HG03066 (cell line): ENCODE results near the gene GAB2.
A peak's percentile ranks its signal among the peaks of the same experiment; 100 is the strongest.
"Not testable (repeated sequence)": the region's sequence is repeated elsewhere in the genome, so short reads cannot be mapped to it uniquely, and the experiment has no call there.

ENCODE experiments used
- ATAC-seq: cut with Tn5 transposase; IDR thresholded peaks from one replicate; pipeline ENCODE4 v1.9.1; 2021; ENCODE audit warnings: low read depth; ENCODE audit not compliant: unreplicated experiment

Gene GAB2

GRCh38 chr11:78195917-78196560 is 221.6 kb downstream of the GAB2 start:
- no peak for ATAC-seq

- ATAC-seq, result no peak
Observed at GRCh38 chr11:78194490-78194889, 223.1 kb downstream of the GAB2 start.

DNA sequence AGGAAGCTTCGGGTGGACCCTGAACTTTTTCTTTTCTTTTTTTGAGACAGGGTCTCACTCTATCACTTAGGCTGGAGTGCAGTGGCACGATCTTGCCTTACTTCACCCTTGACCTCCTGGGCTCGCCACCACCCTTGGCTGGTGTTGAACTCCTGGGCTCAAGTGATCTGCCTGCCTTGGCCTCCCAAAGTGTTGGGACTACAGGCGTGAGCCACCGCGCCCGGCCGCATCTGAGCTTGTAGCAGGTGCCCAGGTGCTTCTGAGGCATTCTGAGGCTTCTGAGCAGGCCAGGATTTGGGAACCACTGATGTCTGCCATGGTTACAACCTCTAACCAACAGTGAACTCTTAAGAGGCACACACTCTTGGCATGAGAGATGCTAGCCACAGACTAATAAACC is 223.8 kb downstream of the GAB2 start:
- no peak for ATAC-seq

GRCh38 chr11:78192911-78193351 is 224.7 kb downstream of the GAB2 start:
- no peak for ATAC-seq

GRCh38 chr11:78192223-78192719 is 225.3 kb downstream of the GAB2 start:
- no peak for ATAC-seq

GRCh38 chr11:78190871-78191538 is 226.6 kb downstream of the GAB2 start:
- ATAC-seq, result no peak

GRCh38 chr11:78190374-78190773 is 227.2 kb downstream of the GAB2 start:
- no peak for ATAC-seq

GRCh38 chr11:78189851-78190250 is 227.8 kb downstream of the GAB2 start:
- no peak for ATAC-seq

DNA sequence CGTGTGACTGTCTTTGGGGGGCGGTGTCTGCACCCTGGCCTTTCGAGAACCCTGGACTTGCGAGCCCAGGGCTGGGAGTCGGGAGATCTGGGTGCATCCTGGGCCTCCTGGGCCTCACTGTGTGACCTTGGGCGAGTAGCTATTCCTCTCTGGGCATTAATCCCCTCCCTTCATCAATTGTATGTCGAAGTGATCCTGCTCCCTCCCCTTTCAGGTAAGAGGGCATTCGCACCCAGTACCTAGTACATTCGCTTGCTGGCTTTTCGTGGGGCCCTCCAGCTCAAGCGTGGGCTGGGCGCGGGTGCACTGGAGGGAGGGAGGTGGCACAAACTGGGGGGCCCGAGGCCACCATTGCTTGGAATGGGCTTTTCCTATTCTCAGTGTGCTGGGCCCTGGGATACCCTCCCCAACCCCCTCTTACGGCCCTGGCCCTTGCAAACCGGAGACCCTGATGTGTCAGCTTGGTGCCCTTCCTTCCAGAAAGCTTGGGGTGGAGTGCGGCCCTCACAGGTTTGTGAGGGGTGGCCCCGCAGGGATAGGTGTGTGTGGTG is 228.4 kb downstream of the GAB2 start:
- no peak for ATAC-seq

DNA sequence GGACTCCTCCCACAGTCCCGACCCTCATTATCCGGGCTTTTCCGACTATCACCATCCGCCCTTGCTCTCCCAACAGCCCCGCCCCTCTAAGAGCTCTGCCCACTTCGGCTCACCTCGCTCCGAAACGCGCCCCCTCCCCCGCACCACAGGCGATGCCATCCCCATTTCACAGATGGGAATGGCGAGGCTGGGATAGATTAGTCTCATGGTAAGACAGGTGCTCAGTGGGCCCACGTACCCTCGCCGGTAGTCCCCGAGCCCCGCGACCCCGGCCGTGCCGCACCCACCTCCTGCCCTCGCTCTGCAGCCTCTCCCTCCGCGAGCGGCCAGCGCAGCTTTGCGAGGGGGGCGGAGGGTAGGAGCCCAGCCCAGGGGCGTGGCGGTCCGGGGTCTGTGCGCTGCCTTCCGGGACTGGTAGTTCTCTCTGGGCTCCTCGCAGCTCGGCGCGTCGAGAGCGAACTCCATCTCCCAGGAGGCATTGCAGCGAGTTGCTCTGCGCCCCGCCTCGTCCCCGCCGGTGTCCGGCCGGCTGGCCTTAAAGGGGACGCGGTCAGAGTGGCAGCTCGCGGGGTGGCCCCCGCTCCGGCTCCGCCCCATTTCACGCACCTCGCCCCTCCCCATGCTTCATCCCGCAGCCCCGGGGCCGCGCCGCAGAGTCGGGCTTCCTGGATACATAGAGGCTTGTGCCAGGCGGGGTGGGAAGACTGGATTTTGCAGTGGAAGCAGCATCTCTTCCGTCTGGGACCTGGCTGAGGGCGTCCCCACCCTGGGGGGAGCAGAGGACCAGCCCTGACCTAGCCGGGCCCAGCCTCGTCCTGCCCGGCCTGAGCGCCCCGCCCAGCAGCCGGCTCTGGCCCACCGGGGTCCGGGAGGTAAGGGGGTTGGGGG is 229.1 kb downstream of the GAB2 start, which contains the start of the genes KCTD21 and USP35:
Gene KCTD21 (minus strand): TSS at position 341 of the 888 bp plus-strand sequence. CDS start 14,072 bp downstream, outside the sequence.
Gene USP35 (plus strand): TSS at position 634 of the 888 bp plus-strand sequence. CDS start 7,327 bp downstream, outside the sequence.
- peak; percentile 95 for ATAC-seq

GRCh38 chr11:78187366-78188285 is 230.0 kb downstream of the GAB2 start:
- peak; percentile 23 for ATAC-seq

- no peak for ATAC-seq
Observed at GRCh38 chr11:78181185-78181584, 236.4 kb downstream of the GAB2 start.

DNA sequence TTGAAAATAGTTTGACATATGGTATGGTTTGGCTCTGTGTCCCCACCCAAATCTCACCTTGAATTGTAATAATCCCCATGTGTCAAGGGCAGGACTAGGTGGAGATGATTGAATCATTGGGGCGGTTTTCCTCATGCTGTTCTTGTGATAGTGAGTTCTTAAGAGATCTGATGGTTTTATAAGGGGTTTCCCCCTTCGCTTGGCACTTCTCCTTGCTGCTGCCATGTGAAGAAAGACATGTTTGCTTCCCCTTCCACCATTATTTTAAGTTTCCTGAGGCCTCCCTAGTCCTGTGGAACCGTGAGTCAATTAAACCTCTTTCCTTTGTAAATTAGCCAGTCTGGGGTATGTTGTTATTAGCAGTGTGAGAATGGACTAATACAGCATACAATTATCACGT is 236.9 kb downstream of the GAB2 start:
- no peak for ATAC-seq

GRCh38 chr11:78179459-78180071 is 238.1 kb downstream of the GAB2 start:
- ATAC-seq, result no peak

- no peak for ATAC-seq
Observed at GRCh38 chr11:78177216-78177615, 240.4 kb downstream of the GAB2 start.

DNA sequence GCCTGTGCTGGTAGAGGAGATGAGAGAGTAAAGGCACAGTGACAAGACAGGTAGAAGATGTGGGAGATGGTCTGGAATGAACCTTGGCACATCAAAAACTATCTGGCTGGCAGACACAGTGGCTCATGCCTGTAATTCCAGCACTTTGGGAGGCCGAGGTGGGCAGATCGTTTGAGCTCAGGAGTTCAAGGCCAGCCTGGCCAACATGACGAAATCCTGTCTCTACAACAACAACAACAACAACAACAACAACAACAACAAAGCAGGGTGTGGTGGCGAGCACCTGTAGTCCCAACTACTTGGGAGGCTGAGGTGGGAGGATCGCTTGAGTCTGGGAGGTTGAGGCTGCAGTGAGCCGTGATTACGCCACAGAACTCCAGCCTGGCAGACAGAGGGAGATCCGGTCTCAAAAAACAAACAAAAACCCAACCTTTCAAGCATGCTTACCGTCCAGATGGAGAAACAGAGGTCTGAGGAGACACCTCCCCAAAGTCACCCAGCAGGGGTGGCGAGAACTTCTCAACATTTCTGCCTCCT is 240.9 kb downstream of the GAB2 start:
- no peak for ATAC-seq

GRCh38 chr11:78175862-78176261 is 241.8 kb downstream of the GAB2 start:
- ATAC-seq, result not testable (repeated sequence)

GRCh38 chr11:78171951-78172350 is 245.7 kb downstream of the GAB2 start:
- no peak for ATAC-seq
